ENCODE results near the gene SNCA.

The SNCA gene

GRCh38 chr4:89800527-89801103, 36.3 kb downstream of the SNCA start:
- H3K4me3 ChIP-seq (ENCODE audit: low read depth, low read length) = no peak overlapping the region
- TF ChIP-seq, protein P1, sequence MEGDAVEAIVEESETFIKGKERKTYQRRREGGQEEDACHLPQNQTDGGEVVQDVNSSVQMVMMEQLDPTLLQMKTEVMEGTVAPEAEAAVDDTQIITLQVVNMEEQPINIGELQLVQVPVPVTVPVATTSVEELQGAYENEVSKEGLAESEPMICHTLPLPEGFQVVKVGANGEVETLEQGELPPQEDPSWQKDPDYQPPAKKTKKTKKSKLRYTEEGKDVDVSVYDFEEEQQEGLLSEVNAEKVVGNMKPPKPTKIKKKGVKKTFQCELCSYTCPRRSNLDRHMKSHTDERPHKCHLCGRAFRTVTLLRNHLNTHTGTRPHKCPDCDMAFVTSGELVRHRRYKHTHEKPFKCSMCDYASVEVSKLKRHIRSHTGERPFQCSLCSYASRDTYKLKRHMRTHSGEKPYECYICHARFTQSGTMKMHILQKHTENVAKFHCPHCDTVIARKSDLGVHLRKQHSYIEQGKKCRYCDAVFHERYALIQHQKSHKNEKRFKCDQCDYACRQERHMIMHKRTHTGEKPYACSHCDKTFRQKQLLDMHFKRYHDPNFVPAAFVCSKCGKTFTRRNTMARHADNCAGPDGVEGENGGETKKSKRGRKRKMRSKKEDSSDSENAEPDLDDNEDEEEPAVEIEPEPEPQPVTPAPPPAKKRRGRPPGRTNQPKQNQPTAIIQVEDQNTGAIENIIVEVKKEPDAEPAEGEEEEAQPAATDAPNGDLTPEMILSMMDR (conservative IDR thresholded peaks at IDR 0.05; ENCODE audit: low read depth, low read length) = no peak
- no peak for DNase-seq (ENCODE audit: low read depth)

GRCh38 chr4:89800012-89800516, 36.9 kb downstream of the SNCA start:
- TF ChIP-seq, protein P1 (conservative IDR thresholded peaks at IDR 0.05; ENCODE audit: low read depth, low read length) = no peak
- DNase-seq (ENCODE audit: low read depth) = no peak
- H3K4me3 ChIP-seq (ENCODE audit: low read depth, low read length) = no peak overlapping the region

DNA sequence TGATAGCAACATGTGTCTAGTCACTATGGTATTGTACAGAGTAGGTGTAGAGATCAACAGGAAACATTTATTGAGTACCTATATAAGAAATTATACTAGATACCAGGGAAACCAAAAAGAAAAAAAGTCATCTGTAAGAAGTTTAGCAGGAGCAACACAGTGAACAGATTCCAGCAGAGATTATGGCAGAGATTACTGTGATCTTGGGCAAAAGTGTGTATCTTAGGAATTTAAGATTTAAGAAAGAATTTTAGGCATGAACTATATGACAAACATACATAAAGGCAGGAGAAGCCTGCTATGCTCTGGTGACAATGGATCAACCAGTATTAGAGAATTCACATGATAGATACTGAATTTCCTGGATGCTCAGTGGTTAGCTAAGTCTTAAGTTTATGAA, 37.9 kb downstream of the SNCA start:
- H3K4me3 ChIP-seq (ENCODE audit: low read depth, low read length) = no peak overlapping the region
- TF ChIP-seq, protein P1 (conservative IDR thresholded peaks at IDR 0.05; ENCODE audit: low read depth, low read length) = no peak
- no peak for DNase-seq (ENCODE audit: low read depth)

- TF ChIP-seq, protein P1 (conservative IDR thresholded peaks at IDR 0.05; ENCODE audit: low read depth, low read length) = no peak
- H3K4me3 ChIP-seq (ENCODE audit: low read depth, low read length) = no peak overlapping the region
- peak; percentile 69 for DNase-seq (ENCODE audit: low read depth)
Observed at GRCh38 chr4:89797117-89797516, 39.8 kb downstream of the SNCA start.

DNA sequence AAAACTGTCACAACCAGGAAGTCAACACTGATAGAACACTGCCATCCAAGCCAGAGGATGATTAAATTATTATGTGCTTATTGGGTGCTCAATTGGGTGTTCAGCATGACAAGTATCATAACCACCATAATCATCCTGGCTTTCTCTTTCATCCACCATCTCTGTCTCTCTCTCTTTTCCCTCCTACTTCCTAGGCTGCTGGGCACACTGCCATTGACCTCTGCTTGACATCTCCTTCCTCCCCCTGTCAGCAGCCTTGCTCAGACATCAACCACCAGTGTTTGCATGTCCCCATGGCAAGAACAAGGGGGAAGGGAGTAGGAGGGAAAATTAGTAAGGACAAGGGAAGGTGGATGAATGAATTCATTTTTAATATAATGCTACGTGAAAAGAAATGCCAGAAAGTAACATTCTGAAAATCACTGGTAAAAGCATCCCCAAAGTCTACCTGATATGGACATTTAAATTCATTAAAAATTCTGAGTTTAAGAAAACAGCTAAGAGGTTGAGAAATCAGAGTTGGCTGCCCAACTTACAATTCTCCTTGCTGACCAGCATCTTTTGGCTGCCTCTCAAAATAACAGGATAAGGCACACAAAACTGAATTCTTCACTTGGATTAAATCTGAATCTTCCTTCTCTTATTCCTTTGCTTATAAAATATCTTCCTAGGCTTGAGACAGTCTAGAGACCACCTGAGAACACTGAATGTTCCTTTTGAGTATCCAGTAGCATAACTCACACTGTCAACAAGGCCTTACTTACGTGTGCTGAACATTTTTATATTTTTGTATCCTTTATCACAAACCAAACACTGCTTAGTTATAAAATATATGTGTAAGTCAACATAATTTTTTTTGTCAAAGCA, 48.5 kb downstream of the SNCA start:
- no peak overlapping the region for H3K4me3 ChIP-seq (ENCODE audit: low read depth, low read length)
- DNase-seq (ENCODE audit: low read depth) = peak; percentile 74
- TF ChIP-seq, protein P1 (conservative IDR thresholded peaks at IDR 0.05; ENCODE audit: low read depth, low read length) = no peak

DNA sequence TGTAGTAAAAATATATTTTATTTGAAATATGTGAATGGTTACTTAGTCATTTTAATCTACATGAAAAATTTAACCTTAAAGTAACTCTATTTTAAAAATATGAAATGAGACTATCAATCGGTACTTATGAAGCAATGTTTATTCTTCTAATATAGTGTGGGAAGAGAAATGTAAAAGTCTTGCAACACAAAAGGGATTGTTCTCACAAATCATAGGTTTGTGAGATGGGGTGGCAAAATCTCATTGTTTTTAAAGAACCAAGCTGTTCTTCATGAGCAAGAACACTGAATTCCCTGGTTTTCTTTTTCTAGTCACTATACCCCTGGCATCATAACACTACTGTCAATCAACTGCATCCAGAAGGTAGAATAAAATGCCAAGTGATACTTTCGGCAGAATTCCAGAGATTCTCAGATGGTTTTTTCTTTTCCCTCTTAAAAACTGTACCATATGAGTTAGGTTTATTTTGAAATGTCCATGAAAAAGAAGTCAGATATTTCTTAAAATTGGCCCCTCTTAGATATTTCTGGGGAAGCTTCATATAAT, 52.2 kb downstream of the SNCA start:
- TF ChIP-seq, protein P1 (conservative IDR thresholded peaks at IDR 0.05; ENCODE audit: low read depth, low read length) = no peak
- DNase-seq (ENCODE audit: low read depth) = no peak
- no peak overlapping the region for H3K4me3 ChIP-seq (ENCODE audit: low read depth, low read length)
